GM06990 (cell line): ENCODE results near the gene PTGER3.

Experiments
- DNase-seq: peaks from one replicate; pipeline ENCODE4 v3.0.0-alpha.2; 2011; ENCODE audit not compliant: insufficient read length; ENCODE audit errors: extremely low read depth
- H3K27me3 ChIP-seq: replicated peaks from 2 replicates; pipeline ENCODE4 v1.6.0; 2011; ENCODE audit warnings: low read length; ENCODE audit not compliant: control insufficient read depth, insufficient read depth
- H3K36me3 ChIP-seq: 2 replicates; pipeline ENCODE4 v1.5.1; 2011; ENCODE audit warnings: low read length; ENCODE audit not compliant: control insufficient read depth, insufficient read depth
- H3K4me3 ChIP-seq: replicated peaks from 2 replicates; pipeline ENCODE4 v1.5.1; 2011; ENCODE audit warnings: low read depth, mild to moderate bottlenecking, control low read depth, low read length
- CTCF ChIP-seq: IDR thresholded peaks from 2 replicates; pipeline ENCODE4 v1.5.1; 2011; ENCODE audit warnings: low read length, control low read depth, mild to moderate bottlenecking, inconsistent platforms; ENCODE audit not compliant: insufficient read depth, poor library complexity, severe bottlenecking

Gene PTGER3

GRCh38 chr1:71087713-71088112 lies 40.1 kb upstream of the PTGER3 start:
- H3K4me3 ChIP-seq = no peak overlapping the region
- no peaks in the 10 kb centered on the region for H3K27me3 ChIP-seq
- H3K36me3 ChIP-seq = no peaks in the 10 kb centered on the region
- TF ChIP-seq CTCF = no peak
- DNase-seq = no peak

GRCh38 chr1:71087060-71087459 lies 39.4 kb upstream of the PTGER3 start:
- no peaks in the 10 kb centered on the region for H3K27me3 ChIP-seq
- no peaks in the 10 kb centered on the region for H3K36me3 ChIP-seq
- TF ChIP-seq CTCF = no peak
- DNase-seq = no peak
- H3K4me3 ChIP-seq = no peak overlapping the region

- Histone ChIP-seq H3K27me3 (no peaks in the 10 kb centered on the region), H3K4me3 (no peak overlapping the region), H3K36me3 (no peaks in the 10 kb centered on the region)
- no peak for DNase-seq
- TF ChIP-seq CTCF = no peak
Observed at GRCh38 chr1:71086331-71086730, 38.7 kb upstream of the PTGER3 start.

- Histone ChIP-seq H3K27me3 (no peaks in the 10 kb centered on the region), H3K4me3 (no peak overlapping the region), H3K36me3 (no peaks in the 10 kb centered on the region)
- no peak for DNase-seq
- no peak for TF ChIP-seq CTCF
Observed at GRCh38 chr1:71083271-71083670, 35.7 kb upstream of the PTGER3 start.

- no peaks in the 10 kb centered on the region for H3K27me3 ChIP-seq
- peak overlapping the region; percentile 70 for H3K4me3 ChIP-seq
- peaks cover 1% of the 10 kb centered on the region for H3K36me3 ChIP-seq
- DNase-seq = peak; percentile 13
- no peak for TF ChIP-seq CTCF
Observed at GRCh38 chr1:71081697-71082080, 34.1 kb upstream of the PTGER3 start.
